GM23338 (cell line): ENCODE data around the gene SEC14L1.

Experiments used
- CREB1 ChIP-seq: fragments of 250-450 bp; sonication (Bioruptor Pico); IDR thresholded peaks from 2 replicates; pipeline ENCODE4 v1.5.0; 2020; ENCODE audit warnings: low read depth, mild to moderate bottlenecking, moderate library complexity
- EZH2 ChIP-seq: fragments of 200-600 bp; sonication (generic); IDR thresholded peaks from one replicate; pipeline ENCODE4 v1.8.0; 2017; ENCODE audit warnings: antibody characterized with exemption, mild to moderate bottlenecking, low read depth; ENCODE audit not compliant: unreplicated experiment
- EZH2phosphoT487 ChIP-seq: fragments of 200-600 bp; sonication (generic); IDR thresholded peaks from one replicate; pipeline ENCODE4 v1.8.1; 2018; ENCODE audit warnings: antibody characterized with exemption; ENCODE audit not compliant: unreplicated experiment
- JUNB ChIP-seq: IDR thresholded peaks from one replicate; pipeline ENCODE4 v1.6.1; 2016; ENCODE audit warnings: antibody characterized with exemption; ENCODE audit not compliant: unreplicated experiment
- NANOG ChIP-seq: IDR thresholded peaks from 2 replicates; pipeline ENCODE4 v1.6.1; 2016; ENCODE audit warnings: antibody characterized with exemption, borderline replicate concordance
- POLR2AphosphoS5 ChIP-seq: IDR thresholded peaks from 2 replicates; pipeline ENCODE4 v1.6.1; 2016; ENCODE audit warnings: antibody characterized with exemption, low read depth
- STAT1 ChIP-seq: IDR thresholded peaks from one replicate; pipeline ENCODE4 v1.6.1; 2016; ENCODE audit warnings: antibody characterized with exemption; ENCODE audit not compliant: unreplicated experiment
- ZNF114 ChIP-seq: fragments of 250-450 bp; sonication (Bioruptor Pico); IDR thresholded peaks from 2 replicates; pipeline ENCODE4 v1.5.0; 2020; ENCODE audit warnings: mild to moderate bottlenecking, moderate library complexity
- ZNF331 ChIP-seq: fragments of 250-450 bp; sonication (Bioruptor Pico); IDR thresholded peaks from 2 replicates; pipeline ENCODE4 v1.5.0; 2020; ENCODE audit warnings: low read depth, mild to moderate bottlenecking, moderate library complexity
- TF ChIP-seq, protein P1 (sequence below): IDR thresholded peaks from one replicate; pipeline ENCODE4 v1.6.1; 2018; ENCODE audit warnings: antibody characterized with exemption; ENCODE audit not compliant: unreplicated experiment
- TF ChIP-seq, protein P2 (sequence below), 2 experiments: fragments of 200-600 bp in 1 of 2; sonication (generic) in 1 of 2; conservative IDR thresholded peaks; 2 replicates each; pipeline versions ENCODE4 v1.5.1 to v1.6.1; 2016 to 2017; ENCODE audit warnings: antibody characterized with exemption in 2 of 2, low read depth in 2 of 2, mild to moderate bottlenecking in 2 of 2, moderate library complexity in 1 of 2
- TF ChIP-seq, protein P3 (sequence below): IDR thresholded peaks from 2 replicates; pipeline ENCODE4 v1.6.1; 2016; ENCODE audit warnings: antibody characterized with exemption

DNA sequence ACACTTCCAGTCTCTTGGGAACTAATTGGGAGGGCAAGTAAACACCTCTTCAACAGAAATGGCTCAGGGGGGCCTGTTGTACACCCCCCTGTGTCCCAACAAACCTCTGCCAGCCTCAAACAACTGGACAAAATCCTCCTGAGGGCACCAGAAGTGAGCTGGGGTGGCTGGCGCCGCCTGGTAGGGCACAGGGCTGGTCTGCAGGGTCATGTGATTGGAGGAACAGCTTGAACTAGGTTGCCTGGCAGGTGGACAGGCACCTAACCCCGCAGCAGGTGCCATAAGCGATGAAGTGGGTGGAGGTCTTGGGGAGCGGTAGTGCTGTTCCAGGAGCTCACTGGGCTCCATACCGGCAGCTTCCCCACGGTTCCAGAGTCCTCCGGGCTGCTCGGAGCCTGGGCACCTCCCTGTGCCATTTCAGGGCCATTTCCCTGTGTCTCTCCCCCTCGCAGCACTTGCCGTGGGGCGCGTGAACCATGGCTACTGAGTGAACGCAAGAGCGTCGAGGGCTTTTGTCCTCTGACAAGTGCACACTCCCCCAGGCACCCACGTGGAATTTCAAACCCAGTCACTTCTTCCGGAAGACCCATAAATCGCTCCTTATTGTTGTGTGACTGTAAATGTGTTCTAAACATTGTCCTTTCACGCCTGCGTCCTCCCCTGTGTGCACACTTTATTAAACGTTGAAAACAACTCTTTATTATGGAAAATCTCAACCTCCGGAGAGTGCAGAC lies 101.5 kb downstream of the SEC14L1 start:
- TF ChIP-seq, protein P1, sequence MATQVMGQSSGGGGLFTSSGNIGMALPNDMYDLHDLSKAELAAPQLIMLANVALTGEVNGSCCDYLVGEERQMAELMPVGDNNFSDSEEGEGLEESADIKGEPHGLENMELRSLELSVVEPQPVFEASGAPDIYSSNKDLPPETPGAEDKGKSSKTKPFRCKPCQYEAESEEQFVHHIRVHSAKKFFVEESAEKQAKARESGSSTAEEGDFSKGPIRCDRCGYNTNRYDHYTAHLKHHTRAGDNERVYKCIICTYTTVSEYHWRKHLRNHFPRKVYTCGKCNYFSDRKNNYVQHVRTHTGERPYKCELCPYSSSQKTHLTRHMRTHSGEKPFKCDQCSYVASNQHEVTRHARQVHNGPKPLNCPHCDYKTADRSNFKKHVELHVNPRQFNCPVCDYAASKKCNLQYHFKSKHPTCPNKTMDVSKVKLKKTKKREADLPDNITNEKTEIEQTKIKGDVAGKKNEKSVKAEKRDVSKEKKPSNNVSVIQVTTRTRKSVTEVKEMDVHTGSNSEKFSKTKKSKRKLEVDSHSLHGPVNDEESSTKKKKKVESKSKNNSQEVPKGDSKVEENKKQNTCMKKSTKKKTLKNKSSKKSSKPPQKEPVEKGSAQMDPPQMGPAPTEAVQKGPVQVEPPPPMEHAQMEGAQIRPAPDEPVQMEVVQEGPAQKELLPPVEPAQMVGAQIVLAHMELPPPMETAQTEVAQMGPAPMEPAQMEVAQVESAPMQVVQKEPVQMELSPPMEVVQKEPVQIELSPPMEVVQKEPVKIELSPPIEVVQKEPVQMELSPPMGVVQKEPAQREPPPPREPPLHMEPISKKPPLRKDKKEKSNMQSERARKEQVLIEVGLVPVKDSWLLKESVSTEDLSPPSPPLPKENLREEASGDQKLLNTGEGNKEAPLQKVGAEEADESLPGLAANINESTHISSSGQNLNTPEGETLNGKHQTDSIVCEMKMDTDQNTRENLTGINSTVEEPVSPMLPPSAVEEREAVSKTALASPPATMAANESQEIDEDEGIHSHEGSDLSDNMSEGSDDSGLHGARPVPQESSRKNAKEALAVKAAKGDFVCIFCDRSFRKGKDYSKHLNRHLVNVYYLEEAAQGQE, result no peak
- TF ChIP-seq, protein P2, sequence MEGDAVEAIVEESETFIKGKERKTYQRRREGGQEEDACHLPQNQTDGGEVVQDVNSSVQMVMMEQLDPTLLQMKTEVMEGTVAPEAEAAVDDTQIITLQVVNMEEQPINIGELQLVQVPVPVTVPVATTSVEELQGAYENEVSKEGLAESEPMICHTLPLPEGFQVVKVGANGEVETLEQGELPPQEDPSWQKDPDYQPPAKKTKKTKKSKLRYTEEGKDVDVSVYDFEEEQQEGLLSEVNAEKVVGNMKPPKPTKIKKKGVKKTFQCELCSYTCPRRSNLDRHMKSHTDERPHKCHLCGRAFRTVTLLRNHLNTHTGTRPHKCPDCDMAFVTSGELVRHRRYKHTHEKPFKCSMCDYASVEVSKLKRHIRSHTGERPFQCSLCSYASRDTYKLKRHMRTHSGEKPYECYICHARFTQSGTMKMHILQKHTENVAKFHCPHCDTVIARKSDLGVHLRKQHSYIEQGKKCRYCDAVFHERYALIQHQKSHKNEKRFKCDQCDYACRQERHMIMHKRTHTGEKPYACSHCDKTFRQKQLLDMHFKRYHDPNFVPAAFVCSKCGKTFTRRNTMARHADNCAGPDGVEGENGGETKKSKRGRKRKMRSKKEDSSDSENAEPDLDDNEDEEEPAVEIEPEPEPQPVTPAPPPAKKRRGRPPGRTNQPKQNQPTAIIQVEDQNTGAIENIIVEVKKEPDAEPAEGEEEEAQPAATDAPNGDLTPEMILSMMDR (conservative IDR thresholded peaks at IDR 0.05; ENCODE audit: low read depth in 2 of 2), result peak in 1 of 2 experiments; percentile 28; a peak in 2 of 4 replicates
- no peak for TF ChIP-seq JUNB
- no peak for TF ChIP-seq POLR2AphosphoS5
- no peak for TF ChIP-seq EZH2
- TF ChIP-seq ZNF331 (CRISPR knock-in tag), result no peak
- no peak for TF ChIP-seq STAT1
- no peak for TF ChIP-seq CREB1 (CRISPR knock-in tag)
- TF ChIP-seq EZH2phosphoT487, result no peak
- TF ChIP-seq ZNF114 (CRISPR knock-in tag), result no peak
- TF ChIP-seq, protein P3, sequence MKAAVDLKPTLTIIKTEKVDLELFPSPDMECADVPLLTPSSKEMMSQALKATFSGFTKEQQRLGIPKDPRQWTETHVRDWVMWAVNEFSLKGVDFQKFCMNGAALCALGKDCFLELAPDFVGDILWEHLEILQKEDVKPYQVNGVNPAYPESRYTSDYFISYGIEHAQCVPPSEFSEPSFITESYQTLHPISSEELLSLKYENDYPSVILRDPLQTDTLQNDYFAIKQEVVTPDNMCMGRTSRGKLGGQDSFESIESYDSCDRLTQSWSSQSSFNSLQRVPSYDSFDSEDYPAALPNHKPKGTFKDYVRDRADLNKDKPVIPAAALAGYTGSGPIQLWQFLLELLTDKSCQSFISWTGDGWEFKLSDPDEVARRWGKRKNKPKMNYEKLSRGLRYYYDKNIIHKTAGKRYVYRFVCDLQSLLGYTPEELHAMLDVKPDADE, result no peak
- TF ChIP-seq NANOG, result no peak
